Vagina (tissue), 2 donors: ENCODE measurements around the gene CLPTM1.

Experiments used
- POLR2AphosphoS5 ChIP-seq, 2 donors: sonication (generic); formaldehyde crosslinking; IDR thresholded peaks; one replicate each; pipeline ENCODE4 v1.9.0; 2017; ENCODE audit warnings: antibody characterized with exemption in 2 of 2, mild to moderate bottlenecking in 2 of 2, low read depth in 1 of 2; ENCODE audit not compliant: insufficient read depth in 1 of 2
- TF ChIP-seq, protein P1 (sequence below), 3 experiments: fragments of 450-650 bp in 2 of 3; fragments of 200-600 bp in 1 of 3; sonication (generic) in 1 of 3; IDR thresholded peaks; one replicate each; pipeline ENCODE4 v1.5.1; 2017 to 2019; ENCODE audit warnings: antibody characterized with exemption in 3 of 3, mild to moderate bottlenecking in 2 of 3, moderate library complexity in 2 of 3

- no peak for TF ChIP-seq POLR2AphosphoS5 (IDR thresholded peaks at IDR 0.05; ENCODE audit: insufficient read depth in 1 of 2, low read depth in 1 of 2)
- TF ChIP-seq, protein P1, sequence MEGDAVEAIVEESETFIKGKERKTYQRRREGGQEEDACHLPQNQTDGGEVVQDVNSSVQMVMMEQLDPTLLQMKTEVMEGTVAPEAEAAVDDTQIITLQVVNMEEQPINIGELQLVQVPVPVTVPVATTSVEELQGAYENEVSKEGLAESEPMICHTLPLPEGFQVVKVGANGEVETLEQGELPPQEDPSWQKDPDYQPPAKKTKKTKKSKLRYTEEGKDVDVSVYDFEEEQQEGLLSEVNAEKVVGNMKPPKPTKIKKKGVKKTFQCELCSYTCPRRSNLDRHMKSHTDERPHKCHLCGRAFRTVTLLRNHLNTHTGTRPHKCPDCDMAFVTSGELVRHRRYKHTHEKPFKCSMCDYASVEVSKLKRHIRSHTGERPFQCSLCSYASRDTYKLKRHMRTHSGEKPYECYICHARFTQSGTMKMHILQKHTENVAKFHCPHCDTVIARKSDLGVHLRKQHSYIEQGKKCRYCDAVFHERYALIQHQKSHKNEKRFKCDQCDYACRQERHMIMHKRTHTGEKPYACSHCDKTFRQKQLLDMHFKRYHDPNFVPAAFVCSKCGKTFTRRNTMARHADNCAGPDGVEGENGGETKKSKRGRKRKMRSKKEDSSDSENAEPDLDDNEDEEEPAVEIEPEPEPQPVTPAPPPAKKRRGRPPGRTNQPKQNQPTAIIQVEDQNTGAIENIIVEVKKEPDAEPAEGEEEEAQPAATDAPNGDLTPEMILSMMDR (IDR thresholded peaks at IDR 0.05): no peak
These were observed 4.5 kb downstream of the CLPTM1 start for GRCh38 chr19:44959691-44960090.
